CD4-positive, alpha-beta memory T cell (primary cell): ENCODE data around the gene CRACR2A. TPM values are rescaled to one million over a fixed set of nuclear protein-coding genes. Genes with fewer than 3 reads are reported as not detected.

Source experiments
- CTCF ChIA-PET: fragments of 350-600 bp; sonication (Branson Sonifier 250); formaldehyde crosslinking; loops from one replicate; lab custom pipeline; 2021; ENCODE audit warnings: inconsistent platforms; ENCODE audit not compliant: partially characterized antibody; lab: Charles Lee
- POLR2A ChIA-PET: fragments of 350-600 bp; sonication (Branson Sonifier 250); formaldehyde crosslinking; loops from one replicate; lab custom pipeline; 2021; ENCODE audit not compliant: partially characterized antibody; lab: Charles Lee
- DNase-seq, 5 donors: peaks; one replicate each; pipeline versions ENCODE4 v3.0.0 to v3.0.0-alpha.2; 2020 to 2022; ENCODE audit warnings: mixed read lengths in 1 of 5
- H3K27ac ChIP-seq: one replicate; pipeline ENCODE4 v1.7.0; 2013; ENCODE audit warnings: low read depth, low read length
- H3K27me3 ChIP-seq: 2 replicates; pipeline ENCODE4 v1.7.0; 2013; ENCODE audit warnings: mild to moderate bottlenecking, low read length, moderate library complexity; ENCODE audit not compliant: insufficient read depth
- H3K36me3 ChIP-seq: 2 replicates; pipeline ENCODE4 v1.7.0; 2013; ENCODE audit warnings: mild to moderate bottlenecking, low read length, moderate library complexity; ENCODE audit not compliant: insufficient read depth
- H3K4me1 ChIP-seq: 2 replicates; pipeline ENCODE4 v1.7.0; 2013; ENCODE audit warnings: mild to moderate bottlenecking, low read length, moderate library complexity; ENCODE audit not compliant: insufficient read depth
- H3K4me3 ChIP-seq, 2 donors: one replicate each; pipeline ENCODE4 v1.7.0; 2013; ENCODE audit warnings: low read length in 2 of 2, mild to moderate bottlenecking in 1 of 2
- H3K9me3 ChIP-seq, 2 donors: one replicate each; pipeline ENCODE4 v1.7.0; 2013; ENCODE audit warnings: low read length in 2 of 2, control low read depth in 1 of 2; ENCODE audit not compliant: control insufficient read depth in 1 of 2
- H3K27ac Mint-ChIP-seq, 7 donors: one replicate each; pipeline ENCODE4 v1.8.0; 2020 to 2021; ENCODE audit warnings: mixed read lengths in 7 of 7, mild to moderate bottlenecking in 6 of 7, inconsistent platforms in 3 of 7, moderate library complexity in 3 of 7
- H3K27me3 Mint-ChIP-seq, 2 donors: one replicate each; pipeline ENCODE4 v1.8.0; 2020 to 2021; ENCODE audit warnings: mixed read lengths in 2 of 2
- H3K36me3 Mint-ChIP-seq, 2 donors: one replicate each; pipeline ENCODE4 v1.8.0; 2020 to 2021; ENCODE audit warnings: mixed read lengths in 2 of 2, inconsistent platforms in 1 of 2, mild to moderate bottlenecking in 1 of 2
- H3K4me1 Mint-ChIP-seq, 4 donors: one replicate each; pipeline ENCODE4 v1.8.0; 2020 to 2021; ENCODE audit warnings: mixed read lengths in 4 of 4, mild to moderate bottlenecking in 1 of 4
- H3K4me3 Mint-ChIP-seq, 8 donors: one replicate each; pipeline ENCODE4 v1.8.0; 2020 to 2021; ENCODE audit warnings: mixed read lengths in 8 of 8, mild to moderate bottlenecking in 7 of 8, moderate library complexity in 6 of 8, inconsistent platforms in 3 of 8
- H3K9me3 Mint-ChIP-seq, 8 donors: one replicate each; pipeline ENCODE4 v1.8.0; 2020 to 2021; ENCODE audit warnings: mixed read lengths in 8 of 8, mild to moderate bottlenecking in 5 of 8, inconsistent platforms in 3 of 8, moderate library complexity in 1 of 8
- intact Hi-C: fragments of 100-400 bp; cut with micrococcal nuclease; formaldehyde crosslinking; loops from one replicate; pipeline ENCODE4 v1.15.1; 2023
- polyA plus RNA-seq, 2 donors: library from polyadenylated mRNA; unstranded; fragments of 300-500 nt; fragmentation: Illumina TruSeq; gene quantifications; one replicate each; pipeline ENCODE4 v1.2.3, GENCODE V29; 2021
- total RNA-seq, 2 experiments: library from RNA; stranded (reverse); gene quantifications; one replicate each; pipeline ENCODE4 v1.2.3, GENCODE V29; 2021

CRACR2A gene
- total and polyA plus RNA-seq, 4 experiments from 2014 or later = 5.6 to 37.6 (median 27.9) TPM

GRCh38 chr12:3752096-3752709 is 706 bp downstream of the CRACR2A start:
- Mint-ChIP-seq H3K4me1 (peaks cover 61 to 73% (median 66%) of the 10 kb centered on the region in 4 donors), H3K27me3 (no peaks in the 10 kb centered on the region), H3K36me3 (peaks cover 6 to 15% of the 10 kb centered on the region in 2 donors), H3K4me3 (peak overlapping the region; percentile 87 to 95 (median 91)), H3K27ac (peak overlapping the region; percentile 94 to 99 (median 98)), H3K9me3 (no peaks in the 10 kb centered on the region)
- ChIA-PET POLR2A (interaction anchor here (0.9 to 2.4 kb wide), 14 partner anchors 8 to 896 kb away, joined by 3 to 9 read pairs (median 3); partner anchors contain the start of genes AKAP3 and NDUFA9), CTCF (interaction anchor here (0.7 to 2.7 kb wide), 8 partner anchors 8 to 452 kb away, joined by 3 to 10 read pairs (median 6); no protein-coding TSS in a partner anchor)
- Histone ChIP-seq H3K4me1 (peaks cover 68% of the 10 kb centered on the region), H3K27me3 (no peaks in the 10 kb centered on the region), H3K27ac (peak overlapping the region; percentile 89), H3K4me3 (peak overlapping the region; percentile 82 to 89), H3K9me3 (no peaks in the 10 kb centered on the region), H3K36me3 (no peaks in the 10 kb centered on the region)
- intact Hi-C loops = loop anchor here (2.0 to 5.0 kb wide), 5 partner anchors 23 to 520 kb away; partner anchors contain the start of genes CCND2 and PARP11
- DNase-seq = peak; percentile 71 to 82 (median 80)

- H3K27ac ChIP-seq = peak overlapping the region; percentile 89
- Mint-ChIP-seq H3K4me1 (peaks cover 66 to 81% (median 73%) of the 10 kb centered on the region in 4 donors), H3K36me3 (peaks cover 11 to 15% of the 10 kb centered on the region in 2 donors), H3K4me3 (peak overlapping the region; percentile 87 to 95 (median 91)), H3K27me3 (no peaks in the 10 kb centered on the region), H3K27ac (peak overlapping the region; percentile 94 to 99 (median 98)), H3K9me3 (no peaks in the 10 kb centered on the region)
- H3K27me3 ChIP-seq = no peaks in the 10 kb centered on the region
- peak overlapping the region; percentile 82 to 89 for H3K4me3 ChIP-seq
- H3K4me1 ChIP-seq = peaks cover 75% of the 10 kb centered on the region
- no peak for DNase-seq
- peaks cover 2% of the 10 kb centered on the region for H3K36me3 ChIP-seq
- CTCF ChIA-PET = interaction anchor here (2.7 kb wide), 1 partner anchor 451 kb away, joined by 10 read pairs; no protein-coding TSS in a partner anchor
- POLR2A ChIA-PET = interaction anchor here (1.3 kb wide), 1 partner anchor 897 kb away, joined by 3 read pairs; the partner anchor contains the start of genes AKAP3 and NDUFA9
- intact Hi-C loops = loop anchor here (2.0 to 5.0 kb wide), 5 partner anchors 23 to 521 kb away; partner anchors contain the start of genes CCND2 and PARP11
- no peaks in the 10 kb centered on the region for H3K9me3 ChIP-seq
Observed at GRCh38 chr12:3751151-3752095, 1.5 kb downstream of the CRACR2A start.

- intact Hi-C loops = loop anchor here (5.0 kb wide), 2 partner anchors 73 to 522 kb away; partner anchors contain the start of gene CCND2
- Histone ChIP-seq H3K27ac (peak overlapping the region; percentile 89), H3K4me3 (no peak overlapping the region), H3K27me3 (no peaks in the 10 kb centered on the region), H3K36me3 (peaks cover 3% of the 10 kb centered on the region), H3K9me3 (no peaks in the 10 kb centered on the region), H3K4me1 (peaks cover 77% of the 10 kb centered on the region)
- peak overlapping the region; percentile 94 to 99 (median 98) for H3K27ac Mint-ChIP-seq
- peak overlapping the region in 6 of 8 donors; percentile 8 to 95 (median 88) for H3K4me3 Mint-ChIP-seq
- H3K36me3 Mint-ChIP-seq = peaks cover 18 to 20% of the 10 kb centered on the region in 2 donors
- H3K9me3 Mint-ChIP-seq = no peaks in the 10 kb centered on the region
- ChIA-PET CTCF (no interaction called here), POLR2A (no interaction called here)
- H3K27me3 Mint-ChIP-seq = no peaks in the 10 kb centered on the region
- H3K4me1 Mint-ChIP-seq = peaks cover 68 to 89% (median 79%) of the 10 kb centered on the region in 4 donors
- DNase-seq = no peak
Observed at GRCh38 chr12:3750616-3751015, 2.3 kb downstream of the CRACR2A start.

- Histone ChIP-seq H3K9me3 (no peaks in the 10 kb centered on the region), H3K4me1 (peaks cover 74% of the 10 kb centered on the region), H3K27me3 (no peaks in the 10 kb centered on the region), H3K27ac (peak overlapping the region; percentile 42), H3K4me3 (no peak overlapping the region), H3K36me3 (peaks cover 3% of the 10 kb centered on the region)
- peaks cover 66 to 91% (median 80%) of the 10 kb centered on the region in 4 donors for H3K4me1 Mint-ChIP-seq
- H3K9me3 Mint-ChIP-seq = no peaks in the 10 kb centered on the region
- peak overlapping the region in 1 of 8 donors; percentile 43 for H3K4me3 Mint-ChIP-seq
- peak overlapping the region; percentile 69 to 90 (median 87) for H3K27ac Mint-ChIP-seq
- H3K27me3 Mint-ChIP-seq = no peaks in the 10 kb centered on the region
- ChIA-PET CTCF (no interaction called here), POLR2A (no interaction called here)
- H3K36me3 Mint-ChIP-seq = peaks cover 34 to 36% of the 10 kb centered on the region in 2 donors
- intact Hi-C loops = no loop called here
- DNase-seq = no peak
Observed at GRCh38 chr12:3748620-3749019, 4.3 kb downstream of the CRACR2A start.

GRCh38 chr12:3747976-3748619 is 4.8 kb downstream of the CRACR2A start:
- H3K9me3 Mint-ChIP-seq = no peaks in the 10 kb centered on the region
- DNase-seq = no peak
- Histone ChIP-seq H3K9me3 (no peaks in the 10 kb centered on the region), H3K27ac (peak overlapping the region; percentile 42), H3K36me3 (peaks cover 3% of the 10 kb centered on the region), H3K27me3 (no peaks in the 10 kb centered on the region), H3K4me1 (peaks cover 70% of the 10 kb centered on the region), H3K4me3 (peak overlapping the region in 1 of 2 donors; percentile 22)
- peaks cover 63 to 90% (median 80%) of the 10 kb centered on the region in 4 donors for H3K4me1 Mint-ChIP-seq
- peaks cover 35 to 37% of the 10 kb centered on the region in 2 donors for H3K36me3 Mint-ChIP-seq
- ChIA-PET CTCF (interaction anchor here (1.0 to 1.9 kb wide), 2 partner anchors 10 to 29 kb away, joined by 3 to 4 read pairs; no protein-coding TSS in a partner anchor), POLR2A (no interaction called here)
- intact Hi-C loops = no loop called here
- H3K4me3 Mint-ChIP-seq = peak overlapping the region in 6 of 8 donors; percentile 12 to 67 (median 30)
- H3K27me3 Mint-ChIP-seq = no peaks in the 10 kb centered on the region
- peak overlapping the region; percentile 69 to 90 (median 87) for H3K27ac Mint-ChIP-seq

- CTCF ChIA-PET = interaction anchor here (1.0 to 1.9 kb wide), 2 partner anchors 11 to 30 kb away, joined by 3 to 4 read pairs; no protein-coding TSS in a partner anchor
- Mint-ChIP-seq H3K4me1 (peaks cover 63 to 95% (median 80%) of the 10 kb centered on the region in 4 donors), H3K36me3 (peaks cover 40 to 43% of the 10 kb centered on the region in 2 donors), H3K27ac (peak overlapping the region; percentile 83 to 94 (median 88)), H3K4me3 (peak overlapping the region; percentile 36 to 76 (median 54)), H3K9me3 (no peaks in the 10 kb centered on the region), H3K27me3 (no peaks in the 10 kb centered on the region)
- H3K4me3 ChIP-seq = peak overlapping the region in 1 of 2 donors; percentile 22
- H3K36me3 ChIP-seq = peaks cover 3% of the 10 kb centered on the region
- DNase-seq = peak; percentile 38 to 69 (median 57)
- H3K27me3 ChIP-seq = no peaks in the 10 kb centered on the region
- intact Hi-C loops = no loop called here
- H3K27ac ChIP-seq = peak overlapping the region; percentile 42
- POLR2A ChIA-PET = no interaction called here
- H3K4me1 ChIP-seq = peaks cover 70% of the 10 kb centered on the region
- H3K9me3 ChIP-seq = no peaks in the 10 kb centered on the region
Observed at GRCh38 chr12:3747543-3747942, 5.4 kb downstream of the CRACR2A start.
